Myometrial cell (primary cell): ENCODE data around the gene TPO. TPM values are rescaled to one million over a fixed set of nuclear protein-coding genes. Genes with fewer than 3 reads are reported as not detected.

Experiments used
- total RNA-seq: library from RNA; depleted of rRNA; stranded (reverse); fragments of >200 nt; gene quantifications from 2 replicates; pipeline ENCODE4 v1.2.3, GENCODE V29; 2015

TPO gene
- not detected in 2 replicates for total RNA-seq

DNA sequence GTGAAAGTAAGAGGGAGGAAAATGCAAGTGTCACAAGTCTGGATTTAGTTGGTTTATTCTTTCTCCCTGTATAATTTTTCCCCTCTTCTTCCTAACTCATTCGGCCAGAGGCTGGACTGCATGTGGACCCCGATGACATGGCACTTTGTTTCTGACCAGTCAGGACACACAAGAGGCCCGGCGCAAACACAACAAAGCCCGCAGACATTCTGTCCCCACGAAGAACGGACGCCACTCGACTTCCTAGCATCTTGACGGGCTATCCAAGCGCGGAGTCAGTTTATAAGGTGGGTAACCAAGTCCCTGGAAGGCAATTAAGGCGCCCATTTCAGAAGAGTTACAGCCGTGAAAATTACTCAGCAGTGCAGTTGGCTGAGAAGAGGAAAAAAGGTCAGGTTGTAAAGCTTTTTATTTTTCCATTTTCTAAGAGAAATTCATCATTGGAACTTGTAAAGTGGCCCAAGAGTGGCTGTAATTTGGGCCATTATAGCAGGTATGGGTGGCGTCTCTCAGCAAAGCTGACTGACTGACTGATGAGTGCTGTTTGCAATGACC is at the start of gene TPO:
TSS of gene TPO (plus strand) at position 308 of the 555 bp plus-strand sequence. CDS start 946 bp downstream, outside the sequence.

